Mononuclear cell (primary cell): ENCODE data around the gene ATRNL1. TPM values are rescaled to one million over a fixed set of nuclear protein-coding genes. Genes with fewer than 3 reads are reported as not detected.

Source experiments
- H3K27me3 ChIP-seq: 2 replicates; pipeline ENCODE4 v1.6.0; 2011; ENCODE audit warnings: low read length, control low read depth; ENCODE audit not compliant: insufficient read depth
- H3K4me1 ChIP-seq: 2 replicates; pipeline ENCODE4 v1.5.1; 2011; ENCODE audit warnings: mild to moderate bottlenecking, low read length, control low read depth; ENCODE audit not compliant: insufficient read depth
- H3K4me3 ChIP-seq: 2 replicates; pipeline ENCODE4 v1.5.1; 2011; ENCODE audit warnings: mild to moderate bottlenecking, low read length, moderate library complexity
- H3K9me3 ChIP-seq: 2 replicates; pipeline ENCODE4 v1.5.1; 2011; ENCODE audit warnings: low read depth, mild to moderate bottlenecking, control low read depth, low read length
- total RNA-seq: library from RNA; depleted of rRNA; stranded (reverse); fragments of >200 nt; gene quantifications from one replicate; pipeline ENCODE4 v1.2.3, GENCODE V29; 2012

ATRNL1 gene
- total RNA-seq, 1 donor = 0.21 TPM

- no peaks in the 10 kb centered on the region for H3K4me1 ChIP-seq
- no peaks in the 10 kb centered on the region for H3K9me3 ChIP-seq
- H3K4me3 ChIP-seq = no peak overlapping the region
- H3K27me3 ChIP-seq = no peaks in the 10 kb centered on the region
Measured at GRCh38 chr10:115883372-115883771, 790.2 kb downstream of the ATRNL1 start.

- H3K4me1 ChIP-seq = no peaks in the 10 kb centered on the region
- H3K4me3 ChIP-seq = no peak overlapping the region
- no peaks in the 10 kb centered on the region for H3K27me3 ChIP-seq
- H3K9me3 ChIP-seq = no peaks in the 10 kb centered on the region
Measured at GRCh38 chr10:115884331-115884730, 791.2 kb downstream of the ATRNL1 start.

- Histone ChIP-seq H3K9me3 (no peaks in the 10 kb centered on the region), H3K4me3 (no peak overlapping the region), H3K4me1 (no peaks in the 10 kb centered on the region), H3K27me3 (no peaks in the 10 kb centered on the region)
Measured at GRCh38 chr10:115895166-115895565, 802.0 kb downstream of the ATRNL1 start.

- H3K4me1 ChIP-seq = no peaks in the 10 kb centered on the region
- no peaks in the 10 kb centered on the region for H3K9me3 ChIP-seq
- no peak overlapping the region for H3K4me3 ChIP-seq
- H3K27me3 ChIP-seq = no peaks in the 10 kb centered on the region
Measured at GRCh38 chr10:115898242-115898641, 805.1 kb downstream of the ATRNL1 start.

- no peak overlapping the region for H3K4me3 ChIP-seq
- H3K27me3 ChIP-seq = no peaks in the 10 kb centered on the region
- H3K4me1 ChIP-seq = no peaks in the 10 kb centered on the region
- H3K9me3 ChIP-seq = no peaks in the 10 kb centered on the region
Measured at GRCh38 chr10:115902596-115902995, 809.4 kb downstream of the ATRNL1 start.

- Histone ChIP-seq H3K4me1 (no peaks in the 10 kb centered on the region), H3K9me3 (no peaks in the 10 kb centered on the region), H3K4me3 (no peak overlapping the region), H3K27me3 (no peaks in the 10 kb centered on the region)
Measured at GRCh38 chr10:115903207-115903606, 810.0 kb downstream of the ATRNL1 start.

- H3K4me3 ChIP-seq = no peak overlapping the region
- no peaks in the 10 kb centered on the region for H3K9me3 ChIP-seq
- no peaks in the 10 kb centered on the region for H3K4me1 ChIP-seq
- H3K27me3 ChIP-seq = no peaks in the 10 kb centered on the region
Measured at GRCh38 chr10:115903845-115904244, 810.7 kb downstream of the ATRNL1 start.

GRCh38 chr10:115909037-115909436, 815.9 kb downstream of the ATRNL1 start:
- no peak overlapping the region for H3K4me3 ChIP-seq
- H3K9me3 ChIP-seq = no peaks in the 10 kb centered on the region
- no peaks in the 10 kb centered on the region for H3K4me1 ChIP-seq
- no peaks in the 10 kb centered on the region for H3K27me3 ChIP-seq

- H3K4me1 ChIP-seq = no peaks in the 10 kb centered on the region
- H3K9me3 ChIP-seq = no peaks in the 10 kb centered on the region
- H3K4me3 ChIP-seq = no peak overlapping the region
- no peaks in the 10 kb centered on the region for H3K27me3 ChIP-seq
Measured at GRCh38 chr10:115909962-115910731, 817.0 kb downstream of the ATRNL1 start.

- Histone ChIP-seq H3K9me3 (no peaks in the 10 kb centered on the region), H3K27me3 (no peaks in the 10 kb centered on the region), H3K4me1 (no peaks in the 10 kb centered on the region), H3K4me3 (no peak overlapping the region)
Measured at GRCh38 chr10:115914475-115914874, 821.3 kb downstream of the ATRNL1 start.

- Histone ChIP-seq H3K9me3 (no peaks in the 10 kb centered on the region), H3K4me1 (no peaks in the 10 kb centered on the region), H3K27me3 (no peaks in the 10 kb centered on the region), H3K4me3 (no peak overlapping the region)
Measured at GRCh38 chr10:115915429-115915828, 822.3 kb downstream of the ATRNL1 start.

- H3K27me3 ChIP-seq = no peaks in the 10 kb centered on the region
- no peak overlapping the region for H3K4me3 ChIP-seq
- H3K4me1 ChIP-seq = no peaks in the 10 kb centered on the region
- H3K9me3 ChIP-seq = no peaks in the 10 kb centered on the region
Measured at GRCh38 chr10:115918812-115919211, 825.6 kb downstream of the ATRNL1 start.

- H3K9me3 ChIP-seq = no peaks in the 10 kb centered on the region
- H3K27me3 ChIP-seq = no peaks in the 10 kb centered on the region
- no peak overlapping the region for H3K4me3 ChIP-seq
- no peaks in the 10 kb centered on the region for H3K4me1 ChIP-seq
Measured at GRCh38 chr10:115921795-115922194, 828.6 kb downstream of the ATRNL1 start.

GRCh38 chr10:115931309-115931708, 838.1 kb downstream of the ATRNL1 start:
- Histone ChIP-seq H3K9me3 (no peaks in the 10 kb centered on the region), H3K4me3 (no peak overlapping the region)

GRCh38 chr10:115932099-115932498, 838.9 kb downstream of the ATRNL1 start:
- no peaks in the 10 kb centered on the region for H3K4me1 ChIP-seq

More at GRCh38 chr10:115931309-115931708, 838.1 kb downstream of the ATRNL1 start:
- no peaks in the 10 kb centered on the region for H3K27me3 ChIP-seq
- H3K4me1 ChIP-seq = no peaks in the 10 kb centered on the region

GRCh38 chr10:115933098-115933497, 839.9 kb downstream of the ATRNL1 start:
- Histone ChIP-seq H3K27me3 (no peaks in the 10 kb centered on the region), H3K4me1 (no peaks in the 10 kb centered on the region), H3K4me3 (no peak overlapping the region), H3K9me3 (no peaks in the 10 kb centered on the region)

More at GRCh38 chr10:115932099-115932498, 838.9 kb downstream of the ATRNL1 start:
- H3K4me3 ChIP-seq = no peak overlapping the region
- no peaks in the 10 kb centered on the region for H3K27me3 ChIP-seq
- no peaks in the 10 kb centered on the region for H3K9me3 ChIP-seq
